ENCODE data around the gene TCEAL1. TPM values are rescaled to one million over a fixed set of nuclear protein-coding genes. Genes with fewer than 3 reads are reported as not detected.
"Not testable (repeated sequence)": the region's sequence is repeated elsewhere in the genome, so short reads cannot be mapped to it uniquely, and the experiment has no call there.

Gene TCEAL1
- total RNA-seq, 4 donors from 2014 or later = 32.8 to 70.3 (median 51.7) TPM

- DNase-seq (ENCODE audit: low spot score) (no peak), ATAC-seq (ENCODE audit: low FRiP score) (no peak)
- TF ChIP-seq, protein P1, sequence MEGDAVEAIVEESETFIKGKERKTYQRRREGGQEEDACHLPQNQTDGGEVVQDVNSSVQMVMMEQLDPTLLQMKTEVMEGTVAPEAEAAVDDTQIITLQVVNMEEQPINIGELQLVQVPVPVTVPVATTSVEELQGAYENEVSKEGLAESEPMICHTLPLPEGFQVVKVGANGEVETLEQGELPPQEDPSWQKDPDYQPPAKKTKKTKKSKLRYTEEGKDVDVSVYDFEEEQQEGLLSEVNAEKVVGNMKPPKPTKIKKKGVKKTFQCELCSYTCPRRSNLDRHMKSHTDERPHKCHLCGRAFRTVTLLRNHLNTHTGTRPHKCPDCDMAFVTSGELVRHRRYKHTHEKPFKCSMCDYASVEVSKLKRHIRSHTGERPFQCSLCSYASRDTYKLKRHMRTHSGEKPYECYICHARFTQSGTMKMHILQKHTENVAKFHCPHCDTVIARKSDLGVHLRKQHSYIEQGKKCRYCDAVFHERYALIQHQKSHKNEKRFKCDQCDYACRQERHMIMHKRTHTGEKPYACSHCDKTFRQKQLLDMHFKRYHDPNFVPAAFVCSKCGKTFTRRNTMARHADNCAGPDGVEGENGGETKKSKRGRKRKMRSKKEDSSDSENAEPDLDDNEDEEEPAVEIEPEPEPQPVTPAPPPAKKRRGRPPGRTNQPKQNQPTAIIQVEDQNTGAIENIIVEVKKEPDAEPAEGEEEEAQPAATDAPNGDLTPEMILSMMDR (IDR thresholded peaks at IDR 0.05) = no peak
Observed at GRCh38 chrX:103637604-103638338, 9.0 kb downstream of the TCEAL1 start.

DNA sequence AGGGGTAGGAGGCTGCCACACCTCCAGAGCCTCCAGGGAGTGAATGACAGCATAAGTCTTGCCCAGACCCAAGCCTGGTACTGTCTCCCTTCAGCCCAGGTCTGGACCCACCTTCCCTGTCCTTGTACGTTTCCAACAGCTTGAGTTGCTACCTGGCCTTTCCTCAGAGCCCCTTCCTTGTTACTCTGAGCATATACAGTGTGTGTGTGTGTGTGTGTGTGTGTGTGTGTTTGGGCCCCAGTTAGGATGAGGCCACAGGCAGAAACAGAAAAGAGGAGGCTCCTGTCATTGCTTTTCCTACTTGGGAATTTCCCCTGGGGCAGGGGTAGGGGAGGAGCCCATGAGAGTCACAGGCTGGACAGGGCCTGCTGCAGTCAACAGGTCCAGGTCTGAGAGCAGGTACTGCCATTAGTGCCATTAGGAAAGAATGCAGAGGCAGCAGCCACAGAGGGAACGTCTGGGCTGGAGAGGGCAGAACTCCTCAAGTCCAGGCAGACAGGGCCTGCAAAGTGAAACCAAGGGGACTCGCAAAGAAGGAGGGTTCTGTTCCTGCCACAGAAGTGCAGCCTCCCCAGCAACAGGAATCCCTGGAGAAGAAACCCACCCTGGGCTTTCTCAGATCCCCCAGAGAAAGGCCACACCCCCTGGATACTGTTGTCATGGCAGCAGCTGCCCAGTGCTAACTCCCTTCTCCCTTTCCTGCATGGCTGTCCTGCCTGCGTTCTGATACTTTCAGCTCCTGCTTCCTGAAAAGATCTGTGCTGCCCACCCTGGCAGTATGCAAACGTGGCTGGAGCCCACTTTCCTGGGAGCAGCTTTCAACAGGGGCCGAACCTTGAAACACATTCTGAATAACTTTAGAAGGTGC lies 9.9 kb downstream of the TCEAL1 start:
- ATAC-seq (ENCODE audit: low FRiP score) = peak; percentile 37
- not testable (repeated sequence) for DNase-seq (ENCODE audit: low spot score)

DNA sequence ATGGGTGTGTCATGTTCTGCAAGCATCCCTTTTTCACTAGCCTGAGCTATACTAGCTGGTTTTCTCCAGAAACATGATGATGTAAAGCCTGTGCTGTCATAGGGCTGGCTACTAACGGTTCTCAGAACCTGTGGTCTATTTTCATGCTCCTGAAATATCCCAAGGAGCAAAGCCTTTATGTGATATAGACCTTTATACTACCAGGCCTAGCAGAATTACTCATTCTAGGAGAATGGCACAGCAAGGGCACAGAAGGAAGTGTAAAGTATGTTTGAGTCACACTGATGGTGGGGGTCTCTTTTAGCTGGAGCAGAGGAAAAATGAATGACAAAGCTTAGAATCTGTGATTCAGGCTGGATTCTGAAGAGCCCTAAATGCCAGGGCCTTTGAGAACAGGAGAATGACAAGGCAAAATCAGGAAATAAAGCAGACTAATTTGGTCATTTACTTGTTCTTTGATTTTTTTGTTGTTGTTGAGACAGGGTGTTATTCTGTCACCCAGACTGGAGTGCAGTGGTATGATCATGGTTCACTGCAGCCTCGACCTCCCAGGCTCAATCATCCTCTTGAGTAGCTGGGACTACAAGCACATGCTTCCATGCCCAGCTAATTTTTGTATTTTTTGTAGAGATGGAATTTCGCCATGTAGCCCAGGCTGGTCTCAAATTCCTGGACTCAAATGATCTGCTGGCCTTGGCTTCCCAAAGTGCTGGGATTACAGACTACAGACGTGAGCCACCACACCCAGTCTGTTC lies 11.8 kb downstream of the TCEAL1 start:
- ATAC-seq (ENCODE audit: low FRiP score) = no peak
- TF ChIP-seq, protein P1 (IDR thresholded peaks at IDR 0.05) = no peak
- DNase-seq (ENCODE audit: low spot score) = no peak

DNA sequence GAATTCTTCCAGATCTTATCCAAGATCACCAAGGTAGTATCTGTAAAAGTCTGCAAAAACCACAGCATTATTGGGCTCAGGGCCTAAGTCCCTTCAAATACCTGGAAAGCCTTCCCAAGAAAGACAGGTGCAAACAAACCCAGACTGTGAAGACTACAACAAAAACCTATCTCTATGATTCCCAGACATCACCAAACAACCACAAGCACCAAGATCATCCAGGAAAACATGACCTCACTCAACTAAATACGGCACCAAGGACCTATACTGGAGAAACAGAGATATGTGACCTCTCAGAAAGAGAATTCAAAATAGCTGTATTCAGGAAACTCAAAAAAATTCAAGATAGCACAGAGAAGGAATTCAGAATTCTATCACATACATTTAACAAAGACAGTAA lies 15.3 kb downstream of the TCEAL1 start:
- DNase-seq (ENCODE audit: low spot score) = no peak
- TF ChIP-seq, protein P1 (IDR thresholded peaks at IDR 0.05) = no peak
- no peak for ATAC-seq (ENCODE audit: low FRiP score)

DNA sequence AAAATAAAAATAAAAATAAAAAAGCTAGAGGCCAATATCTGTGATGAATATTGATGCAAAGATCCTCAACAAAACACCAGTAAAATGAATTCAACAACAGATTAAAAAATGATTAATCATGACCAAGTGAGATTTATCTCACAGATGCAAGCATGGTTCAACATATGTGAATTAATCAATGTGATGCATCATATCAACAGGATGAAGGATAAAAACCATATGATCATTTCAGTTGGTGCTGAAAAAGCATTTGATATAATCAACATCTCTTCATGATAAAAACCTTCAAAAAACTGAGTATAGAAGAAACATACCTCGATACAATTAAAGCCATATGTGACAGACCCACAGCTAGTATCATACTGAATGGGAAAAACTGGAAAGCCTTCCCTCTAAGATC lies 18.9 kb downstream of the TCEAL1 start:
- DNase-seq (ENCODE audit: low spot score) (no peak), ATAC-seq (ENCODE audit: low FRiP score) (no peak)
- TF ChIP-seq, protein P1 (IDR thresholded peaks at IDR 0.05) = no peak

- DNase-seq (ENCODE audit: low spot score) = no peak
- no peak for ATAC-seq (ENCODE audit: low FRiP score)
- TF ChIP-seq, protein P1 (IDR thresholded peaks at IDR 0.05) = no peak
Observed at GRCh38 chrX:103651151-103651773, 22.5 kb downstream of the TCEAL1 start.

DNA sequence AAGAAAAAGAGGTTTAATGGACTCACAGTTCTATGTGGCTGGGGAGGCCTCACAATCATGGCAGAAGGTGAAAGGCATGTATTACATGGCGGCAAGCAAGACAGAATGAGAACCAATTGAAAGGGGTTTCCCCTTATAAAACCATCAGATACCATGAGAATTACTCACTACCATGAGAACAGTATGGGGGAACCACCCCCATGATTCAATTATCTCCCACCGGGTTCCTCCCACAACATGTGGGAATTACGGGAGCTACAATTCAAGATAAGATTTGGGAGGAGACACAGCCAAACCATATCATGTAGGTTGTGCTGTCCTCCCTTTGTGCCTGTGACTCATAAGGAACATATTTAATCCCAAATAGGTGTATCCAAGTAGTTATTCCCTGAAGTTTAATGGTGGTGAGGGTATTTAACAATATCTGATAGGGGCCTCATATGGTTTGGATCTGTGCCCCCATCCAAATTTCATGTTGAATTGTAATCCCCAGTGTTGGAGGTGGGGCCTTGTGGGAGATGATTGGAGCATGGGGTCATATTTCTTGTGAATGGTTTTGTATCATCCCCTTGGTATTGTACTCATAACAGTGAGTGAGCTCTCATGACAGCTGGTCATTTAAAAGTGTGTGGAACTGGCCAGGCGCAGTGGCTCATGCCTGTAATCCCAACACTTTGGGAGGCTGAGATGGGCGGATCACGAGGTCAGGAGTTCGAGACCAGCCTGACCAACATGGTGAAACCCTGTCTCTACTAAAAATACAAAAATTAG lies 26.6 kb downstream of the TCEAL1 start:
- not testable (repeated sequence) for ATAC-seq (ENCODE audit: low FRiP score); DNase-seq (ENCODE audit: low spot score)

Data from omental fat pad (tissue), 4 donors.